SK-N-MC (cell line): ENCODE results near the gene TNFAIP8.

Source experiments
- EZH2 ChIP-seq: fragments of 200-600 bp; sonication (generic); IDR thresholded peaks from one replicate; pipeline ENCODE4 v1.6.1; 2017; ENCODE audit warnings: antibody characterized with exemption
- FOXP2 ChIP-seq: optimal IDR thresholded peaks from 2 replicates; pipeline ENCODE3; 2011; ENCODE audit warnings: mild to moderate bottlenecking, moderate library complexity; ENCODE audit not compliant: insufficient read depth; ENCODE audit errors: extremely low read length, control extremely low read depth
- POLR2AphosphoS5 ChIP-seq: IDR thresholded peaks from 2 replicates; pipeline ENCODE4 v1.6.1; 2012; ENCODE audit warnings: mild to moderate bottlenecking, low read depth, low read length, borderline replicate concordance

- TF ChIP-seq EZH2 (no peak), POLR2AphosphoS5 (no peak), FOXP2 (no peak)
These were observed 6.9 kb downstream of the TNFAIP8 start for GRCh38 chr5:119362714-119363113.
